Glutamatergic neuron (in vitro differentiated cells): ENCODE measurements around the gene CENPB. TPM values are rescaled to one million over a fixed set of nuclear protein-coding genes. Genes with fewer than 3 reads are reported as not detected.

Experiments
- DNase-seq: peaks from one replicate; pipeline ENCODE4 v3.0.0; 2022
- H3K27ac Mint-ChIP-seq: one replicate; pipeline ENCODE4 v1.8.0; 2020; ENCODE audit warnings: mild to moderate bottlenecking, mixed read lengths, inconsistent platforms; ENCODE audit not compliant: unreplicated experiment
- H3K27me3 Mint-ChIP-seq: one replicate; pipeline ENCODE4 v1.8.0; 2020; ENCODE audit warnings: mild to moderate bottlenecking, moderate library complexity, mixed read lengths, inconsistent platforms; ENCODE audit not compliant: unreplicated experiment
- H3K36me3 Mint-ChIP-seq: one replicate; pipeline ENCODE4 v1.8.0; 2020; ENCODE audit warnings: mild to moderate bottlenecking, mixed read lengths, inconsistent platforms; ENCODE audit not compliant: unreplicated experiment
- H3K4me1 Mint-ChIP-seq: one replicate; pipeline ENCODE4 v1.8.0; 2020; ENCODE audit warnings: mild to moderate bottlenecking, low read depth, mixed read lengths, inconsistent platforms; ENCODE audit not compliant: unreplicated experiment
- H3K4me3 Mint-ChIP-seq: one replicate; pipeline ENCODE4 v1.8.0; 2020; ENCODE audit warnings: mild to moderate bottlenecking, mixed read lengths, inconsistent platforms; ENCODE audit not compliant: unreplicated experiment
- H3K9me3 Mint-ChIP-seq: one replicate; pipeline ENCODE4 v1.8.0; 2020; ENCODE audit warnings: mild to moderate bottlenecking, moderate library complexity, mixed read lengths, inconsistent platforms; ENCODE audit not compliant: unreplicated experiment
- total RNA-seq: library from RNA; stranded (reverse); fragmentation: NEBNext Ultra II Directional; extraction: Animal tissue kit (Norgen Biotek cat#: 25700); gene quantifications from one replicate; pipeline ENCODE4 v1.2.1, GENCODE V29; 2021; ENCODE audit not compliant: unreplicated experiment
- TF ChIP-seq, protein P1 (sequence below): fragments of 200-600 bp; sonication (generic); IDR thresholded peaks from one replicate; pipeline ENCODE4 v1.5.0; 2021; ENCODE audit not compliant: partially characterized antibody, unreplicated experiment

CENPB gene
- total RNA-seq, 1 donor from 2014 or later, result 47.1 TPM

DNA sequence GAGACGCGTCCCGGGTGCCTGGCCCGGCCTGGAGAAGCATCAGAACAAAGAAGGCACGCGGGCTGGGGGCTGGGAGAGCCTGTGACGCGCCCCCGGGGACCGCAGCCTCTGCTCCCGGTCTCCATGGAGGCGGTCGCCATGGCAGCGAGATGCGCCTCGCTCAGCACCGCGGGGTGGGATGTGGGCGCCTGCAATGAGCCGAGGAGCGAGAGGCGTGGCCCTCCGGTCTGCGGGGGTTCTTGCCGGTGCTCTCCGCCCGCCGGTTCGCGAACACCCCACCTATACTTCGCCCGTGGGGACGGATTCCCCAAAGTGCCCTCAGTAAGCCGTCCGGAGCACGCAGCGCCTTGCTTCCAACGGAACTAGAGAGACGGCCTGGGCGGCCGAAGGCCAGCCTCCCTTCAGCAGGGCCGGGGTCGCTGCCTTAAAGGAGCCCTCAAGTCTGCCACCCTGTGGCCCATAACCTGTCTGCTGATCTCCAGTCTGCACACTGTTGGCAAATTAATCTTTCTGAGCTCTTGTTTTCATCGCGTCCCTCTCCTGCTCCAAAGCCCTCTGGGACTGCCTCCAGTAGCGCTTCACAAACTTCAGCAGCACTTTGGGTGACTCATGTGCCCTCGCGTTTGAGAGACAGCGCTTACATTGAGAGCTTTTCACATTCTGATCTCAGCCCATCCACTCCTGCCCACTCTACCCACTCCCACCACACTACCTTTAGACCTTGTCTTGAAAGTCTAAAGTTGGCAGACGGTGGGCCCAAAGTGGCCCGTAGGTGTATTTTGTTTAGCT lies 18.0 kb downstream of the CENPB start:
- DNase-seq, result peak; percentile 92

DNA sequence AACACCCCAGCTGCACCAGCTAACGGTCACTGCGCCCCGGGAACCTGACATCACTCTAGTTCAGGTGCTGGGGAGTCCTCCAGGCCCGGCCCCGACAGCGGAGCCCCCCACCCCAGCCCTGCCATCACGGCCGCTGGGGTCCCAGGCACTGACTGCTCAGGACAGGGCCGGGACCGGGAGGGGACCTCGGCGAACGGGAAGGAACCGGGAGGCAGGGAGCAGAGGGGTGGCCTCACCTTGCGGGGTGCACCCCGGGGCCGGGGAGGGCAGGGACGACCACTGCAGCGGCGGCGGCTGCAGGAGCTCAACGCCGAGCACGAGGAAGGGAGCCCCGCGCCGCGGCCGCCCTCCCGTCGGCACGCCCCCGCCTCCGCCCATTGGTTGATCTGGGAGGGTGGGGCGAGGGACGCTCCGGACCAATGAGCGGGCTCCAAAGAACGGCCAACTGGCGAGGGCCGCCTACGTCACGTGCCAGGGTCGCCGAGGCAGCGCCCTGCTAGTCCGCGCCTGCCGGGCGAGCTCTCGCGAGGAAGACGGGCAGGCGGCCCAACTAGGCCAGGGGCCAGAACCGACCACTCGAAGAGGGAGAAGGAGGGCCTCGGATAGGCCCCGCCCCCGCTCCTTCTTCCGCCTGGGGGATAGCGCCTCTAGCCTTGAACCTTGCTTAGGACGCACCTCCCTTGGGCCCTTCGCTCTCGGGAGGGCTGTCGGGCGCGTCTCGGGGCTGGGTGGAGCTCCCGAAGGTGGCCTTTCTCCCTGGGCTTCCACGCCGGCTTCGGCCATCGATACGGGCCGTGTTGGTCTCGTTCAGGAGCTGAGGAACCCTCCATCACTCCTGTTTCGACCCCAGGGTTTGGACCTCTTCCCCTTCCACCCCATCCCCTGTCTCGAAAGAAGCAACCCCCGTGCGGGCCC lies 18.9 kb downstream of the CENPB start, which contains the start of gene ADISSP:
Gene ADISSP (minus strand): TSS at position 327 of the 915 bp plus-strand sequence. CDS start 7,653 bp downstream, outside the sequence.
- peak; percentile 99 for DNase-seq
- TF ChIP-seq, protein P1, sequence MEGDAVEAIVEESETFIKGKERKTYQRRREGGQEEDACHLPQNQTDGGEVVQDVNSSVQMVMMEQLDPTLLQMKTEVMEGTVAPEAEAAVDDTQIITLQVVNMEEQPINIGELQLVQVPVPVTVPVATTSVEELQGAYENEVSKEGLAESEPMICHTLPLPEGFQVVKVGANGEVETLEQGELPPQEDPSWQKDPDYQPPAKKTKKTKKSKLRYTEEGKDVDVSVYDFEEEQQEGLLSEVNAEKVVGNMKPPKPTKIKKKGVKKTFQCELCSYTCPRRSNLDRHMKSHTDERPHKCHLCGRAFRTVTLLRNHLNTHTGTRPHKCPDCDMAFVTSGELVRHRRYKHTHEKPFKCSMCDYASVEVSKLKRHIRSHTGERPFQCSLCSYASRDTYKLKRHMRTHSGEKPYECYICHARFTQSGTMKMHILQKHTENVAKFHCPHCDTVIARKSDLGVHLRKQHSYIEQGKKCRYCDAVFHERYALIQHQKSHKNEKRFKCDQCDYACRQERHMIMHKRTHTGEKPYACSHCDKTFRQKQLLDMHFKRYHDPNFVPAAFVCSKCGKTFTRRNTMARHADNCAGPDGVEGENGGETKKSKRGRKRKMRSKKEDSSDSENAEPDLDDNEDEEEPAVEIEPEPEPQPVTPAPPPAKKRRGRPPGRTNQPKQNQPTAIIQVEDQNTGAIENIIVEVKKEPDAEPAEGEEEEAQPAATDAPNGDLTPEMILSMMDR, result no peak
- Mint-ChIP-seq H3K36me3 (no peaks in the 10 kb centered on the region), H3K27me3 (peaks cover 2% of the 10 kb centered on the region), H3K4me1 (peaks cover 25% of the 10 kb centered on the region), H3K9me3 (peaks cover 4% of the 10 kb centered on the region), H3K27ac (peak within 1 kb of the TSS; percentile 95), H3K4me3 (peak within 1 kb of the TSS; percentile 88)

More for the DNA sequence above, 18.0 kb downstream of the CENPB start:
- H3K27ac Mint-ChIP-seq, result peak overlapping the region; percentile 95
- no peaks in the 10 kb centered on the region for H3K36me3 Mint-ChIP-seq
- peaks cover 2% of the 10 kb centered on the region for H3K27me3 Mint-ChIP-seq
- TF ChIP-seq, protein P1, result peak; percentile 54
- peak overlapping the region; percentile 88 for H3K4me3 Mint-ChIP-seq
- H3K9me3 Mint-ChIP-seq, result peaks cover 4% of the 10 kb centered on the region
- peaks cover 24% of the 10 kb centered on the region for H3K4me1 Mint-ChIP-seq

DNA sequence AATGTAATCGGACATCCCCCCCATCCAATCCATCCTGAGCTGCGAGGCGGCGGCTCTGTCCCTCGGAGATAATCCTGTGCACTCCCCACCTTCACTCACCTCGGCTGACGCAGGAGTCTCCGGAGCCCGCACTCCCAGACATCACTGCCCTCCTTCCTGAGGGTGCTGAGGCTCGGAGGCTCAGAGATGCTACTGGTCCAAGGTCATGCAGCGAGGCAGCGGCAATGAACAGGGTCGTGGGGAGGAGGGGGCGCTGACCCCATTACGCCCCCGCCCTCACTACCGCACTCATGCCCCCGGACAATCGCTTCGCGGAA lies 19.5 kb downstream of the CENPB start:
- peak overlapping the region; percentile 88 for H3K4me3 Mint-ChIP-seq
- no peak for DNase-seq
- TF ChIP-seq, protein P1, result no peak
- no peak overlapping the region for H3K27ac Mint-ChIP-seq
- H3K36me3 Mint-ChIP-seq, result no peaks in the 10 kb centered on the region
- peaks cover 25% of the 10 kb centered on the region for H3K4me1 Mint-ChIP-seq
- H3K9me3 Mint-ChIP-seq, result peaks cover 4% of the 10 kb centered on the region
- peaks cover 2% of the 10 kb centered on the region for H3K27me3 Mint-ChIP-seq

DNA sequence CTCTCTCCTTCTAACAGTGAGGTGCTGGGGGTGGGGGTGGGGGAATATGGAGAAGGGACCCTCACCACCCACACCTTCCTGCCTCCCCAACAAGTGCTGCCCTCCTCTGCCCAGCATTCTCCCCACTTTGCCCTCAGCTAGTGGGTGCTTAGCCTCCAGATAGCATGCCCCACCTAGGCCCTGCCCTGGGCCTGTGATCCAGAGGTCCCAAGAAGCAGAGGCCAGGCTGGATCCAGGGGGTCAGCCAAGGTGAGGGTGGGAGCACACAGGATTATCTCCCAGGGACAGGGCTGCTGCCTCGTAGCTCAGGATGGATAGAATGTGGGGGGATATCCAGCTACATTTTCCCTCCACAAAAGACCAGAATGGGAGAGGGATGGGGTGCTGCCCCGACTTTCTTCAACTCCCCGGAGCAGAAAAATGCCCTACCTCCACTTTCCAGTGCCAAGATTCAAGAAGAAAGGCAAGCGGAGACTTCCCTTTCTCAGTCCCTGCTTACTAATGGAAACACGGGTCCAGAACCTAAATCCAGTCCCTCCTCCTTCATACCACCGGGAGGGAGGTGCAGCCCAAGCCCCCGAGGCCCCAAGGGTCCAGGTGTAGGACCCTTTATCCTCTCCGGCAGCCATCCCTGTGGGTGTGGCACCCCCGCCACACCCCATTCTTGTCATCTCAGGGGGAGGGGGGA lies 20.0 kb downstream of the CENPB start:
- Mint-ChIP-seq H3K4me1 (peaks cover 25% of the 10 kb centered on the region), H3K9me3 (peaks cover 4% of the 10 kb centered on the region), H3K36me3 (no peaks in the 10 kb centered on the region), H3K27me3 (peaks cover 1% of the 10 kb centered on the region), H3K27ac (no peak overlapping the region), H3K4me3 (peak overlapping the region; percentile 88)
- TF ChIP-seq, protein P1, result no peak
- DNase-seq, result no peak
